NT2/D1 (cell line): ENCODE data around the gene BEND7.

ENCODE experiments used
- SUZ12 ChIP-seq: IDR thresholded peaks from 2 replicates; pipeline ENCODE4 v1.6.1; 2011; ENCODE audit not compliant: insufficient read length, insufficient read depth; ENCODE audit errors: extremely low read depth
- YY1 ChIP-seq: IDR thresholded peaks from 2 replicates; pipeline ENCODE4 v1.6.1; 2011; ENCODE audit not compliant: insufficient read length, insufficient read depth
- ZNF274 ChIP-seq: IDR thresholded peaks from 2 replicates; pipeline ENCODE4 v1.6.1; 2011; ENCODE audit warnings: mild to moderate bottlenecking, low read depth, low read length

DNA sequence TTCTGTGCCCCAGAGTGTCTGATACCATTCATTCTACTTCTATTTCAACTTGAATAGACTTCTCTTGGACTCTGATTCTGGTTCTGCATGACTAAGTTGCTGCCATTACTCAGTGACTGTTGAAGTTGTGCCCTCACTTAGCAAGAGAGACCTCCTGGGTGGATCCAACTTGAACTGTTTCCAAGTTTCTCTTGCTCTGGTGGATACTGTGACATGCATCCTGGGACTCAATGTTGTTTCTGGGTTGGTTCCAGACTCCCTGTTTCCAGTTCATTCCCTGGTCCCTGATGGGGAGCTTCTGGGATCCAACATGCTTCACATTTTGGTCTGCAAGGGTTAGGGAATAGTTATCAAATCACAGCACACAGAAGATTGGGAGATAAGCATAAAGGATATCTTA, 31.8 kb upstream of the BEND7 start:
- TF ChIP-seq YY1 (no peak), ZNF274 (no peak), SUZ12 (no peak)
